Naive thymus-derived CD4-positive, alpha-beta T cell (primary cell): ENCODE results near the gene ABCC9. TPM values are rescaled to one million over a fixed set of nuclear protein-coding genes. Genes with fewer than 3 reads are reported as not detected.
"Not testable (repeated sequence)": the region's sequence is repeated elsewhere in the genome, so short reads cannot be mapped to it uniquely, and the experiment has no call there.

Experiments
- ATAC-seq: fragments of 150-1000 bp; cut with Tn5 transposase; 2 replicates; pipeline ENCODE4 v1.10.0; 2021; ENCODE audit warnings: mild to moderate bottlenecking, moderate library complexity
- CTCF ChIA-PET: fragments of 350-600 bp; sonication (Branson Sonifier 250); formaldehyde crosslinking; loops from one replicate; lab custom pipeline; 2021; ENCODE audit warnings: antibody characterized with exemption; lab: Charles Lee
- POLR2A ChIA-PET: fragments of 350-600 bp; sonication (Branson Sonifier 250); formaldehyde crosslinking; loops from one replicate; lab custom pipeline; 2021; ENCODE audit warnings: antibody characterized with exemption, inconsistent platforms; lab: Charles Lee
- DNase-seq, 9 donors: peaks; one replicate each; pipeline versions ENCODE4 v3.0.0 to v3.0.0-alpha.2; 2020 to 2022; ENCODE audit warnings: mixed read lengths in 1 of 9
- H3K27ac ChIP-seq: one replicate; pipeline ENCODE4 v1.7.0; 2013; ENCODE audit warnings: mild to moderate bottlenecking, low read depth, low read length, moderate library complexity
- H3K27me3 ChIP-seq, 2 donors: one replicate each; pipeline ENCODE4 v1.7.0; 2013; ENCODE audit warnings: low read length in 2 of 2, mild to moderate bottlenecking in 2 of 2, moderate library complexity in 2 of 2; ENCODE audit not compliant: control insufficient read depth in 2 of 2, insufficient read depth in 2 of 2
- H3K36me3 ChIP-seq, 3 experiments: 1 replicate in 2 of 3; 2 replicates in 1 of 3; pipeline ENCODE4 v1.7.0; 2013; ENCODE audit warnings: low read length in 3 of 3, mild to moderate bottlenecking in 3 of 3, moderate library complexity in 1 of 3; ENCODE audit not compliant: insufficient read depth in 3 of 3, control insufficient read depth in 2 of 3
- H3K4me1 ChIP-seq, 2 donors: one replicate each; pipeline ENCODE4 v1.7.0; 2013; ENCODE audit warnings: low read length in 2 of 2, mild to moderate bottlenecking in 2 of 2, moderate library complexity in 1 of 2; ENCODE audit not compliant: control insufficient read depth in 2 of 2, insufficient read depth in 2 of 2
- H3K4me3 ChIP-seq: 2 replicates; pipeline ENCODE4 v1.7.0; 2013; ENCODE audit warnings: mild to moderate bottlenecking, low read length
- H3K9me3 ChIP-seq, 3 experiments: 1 replicate in 2 of 3; 2 replicates in 1 of 3; pipeline ENCODE4 v1.7.0; 2013; ENCODE audit warnings: low read length in 3 of 3; ENCODE audit not compliant: control insufficient read depth in 2 of 3
- H3K27ac Mint-ChIP-seq, 9 donors: one replicate each; pipeline ENCODE4 v1.8.0; 2020 to 2022; ENCODE audit warnings: mixed read lengths in 9 of 9, mild to moderate bottlenecking in 8 of 9, moderate library complexity in 5 of 9, inconsistent platforms in 2 of 9
- H3K27me3 Mint-ChIP-seq, 5 donors: one replicate each; pipeline ENCODE4 v1.8.0; 2021 to 2022; ENCODE audit warnings: mixed read lengths in 5 of 5, mild to moderate bottlenecking in 1 of 5
- H3K36me3 Mint-ChIP-seq, 5 donors: one replicate each; pipeline ENCODE4 v1.8.0; 2020 to 2022; ENCODE audit warnings: mixed read lengths in 5 of 5, mild to moderate bottlenecking in 3 of 5, inconsistent platforms in 1 of 5
- H3K4me1 Mint-ChIP-seq, 7 donors: one replicate each; pipeline ENCODE4 v1.8.0; 2020 to 2022; ENCODE audit warnings: mixed read lengths in 7 of 7, mild to moderate bottlenecking in 3 of 7, inconsistent platforms in 1 of 7
- H3K4me3 Mint-ChIP-seq, 10 donors: one replicate each; pipeline ENCODE4 v1.8.0; 2020 to 2022; ENCODE audit warnings: mild to moderate bottlenecking in 10 of 10, mixed read lengths in 10 of 10, moderate library complexity in 6 of 10, inconsistent platforms in 2 of 10
- H3K9me3 Mint-ChIP-seq, 11 donors: one replicate each; pipeline ENCODE4 v1.8.0; 2020 to 2022; ENCODE audit warnings: mixed read lengths in 11 of 11, mild to moderate bottlenecking in 4 of 11, inconsistent platforms in 1 of 11, moderate library complexity in 1 of 11
- intact Hi-C, 2 donors: fragments of 100-400 bp; cut with micrococcal nuclease; formaldehyde crosslinking; loops; one replicate each; pipeline ENCODE4 v1.15.1; 2023
- polyA plus RNA-seq, 2 donors: library from polyadenylated mRNA; unstranded; fragments of 300-500 nt; fragmentation: Illumina TruSeq; gene quantifications; one replicate each; pipeline ENCODE4 v1.2.3, GENCODE V29; 2021
- total RNA-seq, 6 experiments: library from RNA in 5 of 6; stranded (reverse) in 5 of 6; gene quantifications; 1 replicate in 5 of 6; 2 replicates in 1 of 6; pipeline ENCODE4 v1.2.3 and lab custom pipeline; 2021 to 2026

ABCC9 gene
- total and polyA plus RNA-seq, 7 experiments from 2014 or later: 0.05 TPM; not detected in 6

DNA sequence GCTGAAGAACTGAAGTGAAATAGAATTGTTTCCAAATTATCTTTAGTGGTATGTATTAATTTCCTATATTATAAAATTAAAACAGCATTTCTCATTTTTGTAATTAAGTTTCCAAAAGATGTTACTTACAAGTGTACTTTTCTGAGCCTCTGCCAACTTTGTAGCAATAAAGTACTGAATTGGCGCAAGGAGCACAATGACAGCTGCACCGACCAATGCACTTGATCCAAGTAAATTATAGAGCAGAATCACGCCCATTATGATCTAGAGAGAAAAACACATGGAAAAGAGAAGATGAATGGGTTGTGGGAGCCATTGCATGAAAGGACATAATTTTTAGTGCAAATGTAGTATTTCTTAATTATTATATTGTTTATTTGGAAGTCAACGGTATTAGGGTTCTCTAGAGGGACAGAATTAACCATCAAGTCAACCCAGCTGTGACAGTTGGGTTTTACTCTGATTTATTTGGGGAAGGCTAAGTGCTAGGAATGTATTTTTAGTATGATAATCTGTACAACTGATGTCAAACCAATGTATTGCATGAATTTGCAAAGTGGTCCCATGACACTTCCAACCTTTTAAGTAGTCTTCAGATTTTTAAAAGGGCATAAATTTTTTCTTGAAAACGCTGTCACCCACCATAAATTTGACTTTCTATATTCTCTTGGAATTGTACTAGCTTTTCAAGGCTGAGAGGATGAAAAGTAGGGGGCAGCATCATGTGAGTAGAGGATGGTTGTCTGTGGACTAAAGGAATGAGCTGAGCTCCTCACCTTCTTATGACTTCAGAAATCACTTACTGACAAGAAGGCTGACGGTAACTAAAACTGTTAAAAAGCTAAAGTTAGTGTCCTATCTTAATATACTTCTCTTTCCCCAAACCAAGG lies 33.0 kb downstream of the ABCC9 start:
- Mint-ChIP-seq H3K27ac (no peak overlapping the region), H3K36me3 (no peaks in the 10 kb centered on the region), H3K4me1 (no peaks in the 10 kb centered on the region), H3K27me3 (peaks cover 0 to 14% (median 5%) of the 10 kb centered on the region in 5 donors), H3K4me3 (no peak overlapping the region), H3K9me3 (peaks cover 0 to 5% (median 2%) of the 10 kb centered on the region in 11 donors)
- Histone ChIP-seq H3K27ac (no peak overlapping the region), H3K36me3 (no peaks in the 10 kb centered on the region), H3K4me1 (no peaks in the 10 kb centered on the region), H3K9me3 (no peaks in the 10 kb centered on the region), H3K27me3 (no peaks in the 10 kb centered on the region), H3K4me3 (no peak overlapping the region)
- no peak for ATAC-seq
- CTCF ChIA-PET: no interaction called here
- intact Hi-C loops: no loop called here
- POLR2A ChIA-PET: no interaction called here
- no peak for DNase-seq

DNA sequence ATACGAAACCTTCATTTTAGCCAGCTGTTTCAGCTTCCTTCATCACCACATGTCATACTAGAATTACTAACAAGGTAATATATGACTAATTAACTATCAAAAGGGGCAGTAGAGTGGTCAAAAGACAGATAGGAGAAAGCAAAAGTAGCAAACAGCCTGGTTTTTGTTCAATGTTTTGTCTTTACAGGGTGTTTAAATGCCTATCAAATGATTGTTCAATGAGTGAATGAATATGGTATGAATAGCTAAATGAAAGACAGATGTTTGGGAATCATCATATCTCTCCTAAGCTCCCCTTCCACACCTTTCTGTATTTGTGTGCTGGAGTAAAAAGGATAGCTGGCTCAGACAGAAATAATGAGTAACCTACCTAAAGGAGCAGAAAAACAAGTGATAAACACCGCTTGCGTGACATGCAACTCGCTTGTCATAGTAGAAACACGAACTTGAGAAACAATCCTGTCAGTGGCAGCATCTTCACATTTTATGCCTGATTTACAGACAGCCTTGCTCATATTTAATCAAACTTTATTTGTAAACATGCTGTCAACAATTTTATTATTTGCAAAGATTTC lies 34.2 kb downstream of the ABCC9 start:
- Histone ChIP-seq H3K4me3 (no peak overlapping the region), H3K27me3 (no peaks in the 10 kb centered on the region), H3K4me1 (no peaks in the 10 kb centered on the region), H3K27ac (no peak overlapping the region), H3K36me3 (no peaks in the 10 kb centered on the region), H3K9me3 (no peaks in the 10 kb centered on the region)
- intact Hi-C loops: no loop called here
- peaks cover 0 to 14% (median 11%) of the 10 kb centered on the region in 5 donors for H3K27me3 Mint-ChIP-seq
- peaks cover 0 to 8% (median 3%) of the 10 kb centered on the region in 11 donors for H3K9me3 Mint-ChIP-seq
- no peak for ATAC-seq
- ChIA-PET POLR2A (no interaction called here), CTCF (no interaction called here)
- DNase-seq: no peak
- H3K4me1 Mint-ChIP-seq: no peaks in the 10 kb centered on the region
- no peak overlapping the region for H3K4me3 Mint-ChIP-seq
- no peak overlapping the region for H3K27ac Mint-ChIP-seq
- H3K36me3 Mint-ChIP-seq: peaks cover 0 to 4% (median 0%) of the 10 kb centered on the region in 5 donors

DNA sequence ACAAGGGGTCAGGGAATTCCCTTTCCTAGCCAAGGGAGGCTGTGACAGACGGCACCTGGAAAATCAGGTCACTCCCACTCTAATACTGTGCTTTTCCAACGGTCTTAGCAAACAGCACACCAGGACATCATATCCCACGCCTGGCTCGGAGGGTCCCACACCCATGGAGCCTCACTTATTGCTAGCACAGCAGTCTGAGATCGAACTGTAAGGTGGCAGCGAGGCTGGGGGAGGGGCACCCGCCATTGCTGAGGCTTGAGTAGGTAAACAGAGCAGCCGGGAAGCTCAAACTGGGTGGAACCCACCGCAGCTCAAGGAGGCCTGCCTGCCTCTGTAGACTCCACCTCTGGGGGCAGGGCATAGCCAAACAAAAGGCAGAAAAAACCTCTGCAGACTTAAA lies 41.7 kb downstream of the ABCC9 start:
- CTCF ChIA-PET, H3K9me3 ChIP-seq, H3K27ac ChIP-seq, POLR2A ChIA-PET, H3K4me3 ChIP-seq, H3K27me3 ChIP-seq, H3K4me1 Mint-ChIP-seq, DNase-seq, ATAC-seq, H3K4me3 Mint-ChIP-seq, intact Hi-C loops, H3K36me3 Mint-ChIP-seq, H3K4me1 ChIP-seq, H3K36me3 ChIP-seq, H3K27ac Mint-ChIP-seq: not testable (repeated sequence)
- Mint-ChIP-seq H3K9me3 (peaks cover 0 to 16% (median 5%) of the 10 kb centered on the region in 11 donors), H3K27me3 (peaks cover 0 to 14% (median 14%) of the 10 kb centered on the region in 5 donors)

DNA sequence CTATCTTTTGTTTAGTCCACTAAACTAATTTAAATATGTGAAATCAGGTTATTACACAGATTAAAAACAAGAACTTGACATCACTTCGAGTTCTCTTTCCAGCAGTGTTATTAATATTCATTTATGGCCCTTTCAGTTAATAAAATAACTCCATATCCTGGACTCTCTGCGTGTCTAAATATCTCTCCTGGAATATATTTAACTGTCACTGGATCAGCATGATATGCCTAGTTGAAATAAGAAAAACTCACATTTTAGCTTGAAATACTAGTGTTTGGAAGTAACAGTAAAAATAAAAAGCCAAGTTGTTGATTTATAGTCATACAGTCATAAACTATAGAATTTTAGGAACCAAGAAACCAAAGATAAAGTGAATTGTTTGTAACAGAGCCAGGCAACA lies 45.6 kb downstream of the ABCC9 start:
- Mint-ChIP-seq H3K4me1 (no peaks in the 10 kb centered on the region), H3K27ac (no peak overlapping the region), H3K36me3 (no peaks in the 10 kb centered on the region), H3K4me3 (no peak overlapping the region), H3K27me3 (peaks cover 0 to 9% (median 4%) of the 10 kb centered on the region in 5 donors), H3K9me3 (peaks cover 0 to 9% (median under 1%) of the 10 kb centered on the region in 11 donors)
- DNase-seq (no peak), ATAC-seq (no peak)
- intact Hi-C loops: no loop called here
- H3K27ac ChIP-seq: no peak overlapping the region
- H3K4me3 ChIP-seq: no peak overlapping the region
- no peaks in the 10 kb centered on the region for H3K27me3 ChIP-seq
- POLR2A ChIA-PET: no interaction called here
- no peaks in the 10 kb centered on the region for H3K9me3 ChIP-seq
- H3K4me1 ChIP-seq: no peaks in the 10 kb centered on the region
- no peaks in the 10 kb centered on the region for H3K36me3 ChIP-seq
- CTCF ChIA-PET: no interaction called here

DNA sequence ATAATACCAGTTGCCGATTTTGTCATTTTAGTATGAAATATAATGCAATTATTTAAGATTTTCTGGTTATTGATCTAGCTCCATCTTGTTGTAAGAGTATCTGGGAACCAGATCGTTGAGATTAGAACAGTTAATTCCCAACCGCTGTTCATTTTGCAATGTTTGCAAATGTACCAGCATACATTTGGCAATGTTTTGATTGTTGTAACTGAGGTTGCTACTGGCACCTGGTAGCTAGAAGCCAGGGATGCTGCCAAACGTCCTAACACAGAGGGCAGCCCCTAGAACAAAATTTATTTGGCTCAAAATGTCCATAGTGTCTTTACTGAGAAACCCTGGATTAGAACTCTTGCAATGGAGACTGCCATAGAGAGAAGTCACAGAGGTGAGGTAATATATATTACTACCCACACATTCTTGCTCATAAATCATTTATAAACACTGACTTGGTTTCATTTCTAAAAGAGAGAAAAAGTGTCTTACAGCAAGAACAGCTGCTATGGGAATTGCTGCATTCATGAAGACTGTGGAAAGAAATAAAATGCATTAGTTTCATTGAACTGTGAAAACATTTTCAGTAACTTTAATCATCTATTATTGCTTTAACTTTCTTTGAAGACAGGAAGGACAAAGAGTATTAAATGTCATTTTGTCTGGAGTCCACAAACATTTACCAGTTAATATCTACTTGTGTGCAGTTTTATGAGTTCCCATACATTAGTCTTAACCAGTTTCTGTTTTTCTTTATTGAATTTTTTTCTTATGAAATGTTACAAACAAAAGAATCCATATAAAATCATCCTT lies 46.2 kb downstream of the ABCC9 start:
- H3K4me1 ChIP-seq: no peaks in the 10 kb centered on the region
- intact Hi-C loops: no loop called here
- Mint-ChIP-seq H3K36me3 (no peaks in the 10 kb centered on the region), H3K27me3 (peaks cover 0 to 11% (median 8%) of the 10 kb centered on the region in 5 donors), H3K4me1 (no peaks in the 10 kb centered on the region), H3K9me3 (peaks cover 0 to 9% (median 2%) of the 10 kb centered on the region in 11 donors), H3K4me3 (no peak overlapping the region), H3K27ac (no peak overlapping the region)
- H3K27me3 ChIP-seq: no peaks in the 10 kb centered on the region
- DNase-seq (no peak), ATAC-seq (no peak)
- no peaks in the 10 kb centered on the region for H3K9me3 ChIP-seq
- ChIA-PET POLR2A (no interaction called here), CTCF (no interaction called here)
- H3K36me3 ChIP-seq: no peaks in the 10 kb centered on the region
- no peak overlapping the region for H3K4me3 ChIP-seq
- no peak overlapping the region for H3K27ac ChIP-seq

DNA sequence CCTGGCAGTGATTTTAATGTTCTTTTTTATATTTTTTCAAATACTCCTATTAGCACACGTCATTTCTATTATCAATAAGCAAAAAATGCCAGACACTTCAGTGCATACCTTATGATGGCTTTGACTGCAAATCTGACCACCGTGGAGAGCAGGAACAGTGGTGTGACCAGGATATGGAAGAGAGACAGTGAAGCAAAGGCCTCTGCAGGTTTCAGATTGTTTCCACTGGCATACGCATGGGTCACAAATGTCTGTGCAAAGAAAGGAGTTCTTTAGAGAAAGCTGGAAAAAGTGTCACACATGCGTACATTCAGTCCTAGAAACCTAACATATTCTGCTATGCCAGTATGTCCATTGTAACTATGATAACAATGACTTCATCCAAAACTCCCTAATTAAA lies 47.3 kb downstream of the ABCC9 start:
- no peak for ATAC-seq
- ChIA-PET POLR2A (no interaction called here), CTCF (no interaction called here)
- Mint-ChIP-seq H3K4me1 (no peaks in the 10 kb centered on the region), H3K9me3 (peaks cover 0 to 9% (median 2%) of the 10 kb centered on the region in 11 donors), H3K4me3 (no peak overlapping the region), H3K36me3 (no peaks in the 10 kb centered on the region), H3K27me3 (peaks cover 0 to 11% (median 5%) of the 10 kb centered on the region in 5 donors), H3K27ac (no peak overlapping the region)
- no peaks in the 10 kb centered on the region for H3K9me3 ChIP-seq
- no peak for DNase-seq
- no peaks in the 10 kb centered on the region for H3K4me1 ChIP-seq
- intact Hi-C loops: no loop called here
- H3K36me3 ChIP-seq: no peaks in the 10 kb centered on the region
- no peak overlapping the region for H3K27ac ChIP-seq
- H3K4me3 ChIP-seq: no peak overlapping the region
- H3K27me3 ChIP-seq: no peaks in the 10 kb centered on the region
